K562 (cell line): ENCODE measurements around the gene PINK1. TPM values are rescaled to one million over a fixed set of nuclear protein-coding genes. Genes with fewer than 3 reads are reported as not detected.

Experiments used
- BCL6 ChIP-seq: fragments of 250-450 bp; sonication (Bioruptor Pico); IDR thresholded peaks from 2 replicates; pipeline ENCODE4 v1.4.0; 2020
- CBX3 ChIP-seq, 2 experiments: IDR thresholded peaks; 1 replicate in 1 of 2; 2 replicates in 1 of 2; pipeline ENCODE4 v1.6.1; 2012; ENCODE audit warnings: inconsistent platforms in 2 of 2, low read length in 2 of 2, borderline replicate concordance in 1 of 2, control low read depth in 1 of 2
- CHD4 ChIP-seq: fragments of 200-600 bp; sonication (generic); IDR thresholded peaks from 3 replicates; pipeline ENCODE4 v1.6.1; 2012; ENCODE audit warnings: low read depth, mild to moderate bottlenecking, mixed read lengths, low read length, inconsistent platforms; ENCODE audit not compliant: insufficient read depth, insufficient replicate concordance, poor library complexity, severe bottlenecking
- CREB1 ChIP-seq, 2 experiments: sonication (generic) in 1 of 2; formaldehyde crosslinking in 1 of 2; IDR thresholded peaks; 2 replicates each; pipeline versions ENCODE4 v1.6.1 to v1.8.0; 2012 to 2022; ENCODE audit warnings: inconsistent platforms in 1 of 2, mild to moderate bottlenecking in 1 of 2, missing genetic modification reagents in 1 of 2, moderate library complexity in 1 of 2
- HNRNPUL1 ChIP-seq: fragments of 200-400 bp; formaldehyde crosslinking; IDR thresholded peaks from 2 replicates; pipeline ENCODE4 v1.6.1; 2017; ENCODE audit warnings: low read length
- NCOA2 ChIP-seq, 2 experiments: fragments of 450-650 bp; IDR thresholded peaks; 2 replicates each; pipeline ENCODE4 v1.6.1; 2018; ENCODE audit warnings: mild to moderate bottlenecking in 2 of 2, moderate library complexity in 1 of 2; ENCODE audit not compliant: partially characterized antibody in 2 of 2
- NR3C1 ChIP-seq: sonication (generic); formaldehyde crosslinking; IDR thresholded peaks from 2 replicates; pipeline ENCODE4 v1.8.1; 2022; ENCODE audit warnings: missing genetic modification reagents
- SMAD2 ChIP-seq: fragments of 150-350 bp; IDR thresholded peaks from 2 replicates; pipeline ENCODE4 v1.6.1; 2014; ENCODE audit warnings: low read depth, mild to moderate bottlenecking, low read length
- SRSF9 ChIP-seq: fragments of 200-400 bp; formaldehyde crosslinking; IDR thresholded peaks from 2 replicates; pipeline ENCODE4 v1.6.1; 2017; ENCODE audit warnings: low read depth, low read length, borderline replicate concordance
- TCFL5 ChIP-seq: fragments of 250-450 bp; sonication (Bioruptor Pico); conservative IDR thresholded peaks from 2 replicates; pipeline ENCODE4 v1.6.1; 2021; ENCODE audit warnings: mild to moderate bottlenecking, moderate library complexity, matching md5 sums
- XRCC3 ChIP-seq: fragments of 450-650 bp; IDR thresholded peaks from 2 replicates; pipeline ENCODE4 v1.6.1; 2017; ENCODE audit warnings: mild to moderate bottlenecking, moderate library complexity
- polyA plus RNA-seq, 8 experiments: library from polyadenylated mRNA; depleted of rRNA in 4 of 8; stranded (reverse) in 5 of 8; unstranded in 3 of 8; fragments of >200 nt; fragmentation: Nextera tagmentation in 2 of 8; fragmentation: Illumina TruSeq in 1 of 8; extraction: Ambion mirVana in 2 of 8; extraction: Trizol in 1 of 8; gene quantifications; 2 replicates each; pipeline versions ENCODE4 v1.2.1 to v1.2.3, GENCODE V29; 2011 to 2014; ENCODE audit warnings: inconsistent platforms in 1 of 8, missing spikeins in 1 of 8
- total RNA-seq, 7 experiments: library from RNA; depleted of rRNA in 6 of 7; stranded (reverse); fragments of >200 nt in 6 of 7; fragmentation: Illumina TruSeq in 2 of 7; extraction: Trizol in 2 of 7; gene quantifications; 2 replicates each; pipeline versions ENCODE4 v1.2.1 to v1.2.3, GENCODE V29; 2011 to 2021; ENCODE audit warnings: low replicate concordance in 1 of 7
- TF ChIP-seq, protein P1 (sequence below): fragments of 450-650 bp; IDR thresholded peaks from 2 replicates; pipeline ENCODE4 v1.6.1; 2017; ENCODE audit warnings: antibody characterized with exemption, mild to moderate bottlenecking
- TF ChIP-seq, protein P2 (sequence below): sonication (generic); formaldehyde crosslinking; IDR thresholded peaks from 2 replicates; pipeline ENCODE4 v1.8.1; 2022; ENCODE audit warnings: missing genetic modification reagents
- TF ChIP-seq, protein P3 (sequence below): fragments of 450-650 bp; formaldehyde crosslinking; conservative IDR thresholded peaks from 2 replicates; pipeline ENCODE4 v1.4.0; 2022; ENCODE audit warnings: mild to moderate bottlenecking, missing genetic modification characterization
- TF ChIP-seq, protein P4 (sequence below): sonication (generic); formaldehyde crosslinking; IDR thresholded peaks from 2 replicates; pipeline ENCODE4 v1.8.0; 2022; ENCODE audit warnings: mild to moderate bottlenecking, missing genetic modification reagents
- TF ChIP-seq, protein P5 (sequence below): sonication (generic); formaldehyde crosslinking; IDR thresholded peaks from 2 replicates; pipeline ENCODE4 v1.8.1; 2023; ENCODE audit warnings: mild to moderate bottlenecking, missing genetic modification reagents

PINK1 gene
- total and polyA plus RNA-seq, 9 of the 15 experiments (the other 6 are each of a cell fraction or from before 2014, with no cell fraction given) = 1.5 to 11.3 (median 6.8) TPM

DNA sequence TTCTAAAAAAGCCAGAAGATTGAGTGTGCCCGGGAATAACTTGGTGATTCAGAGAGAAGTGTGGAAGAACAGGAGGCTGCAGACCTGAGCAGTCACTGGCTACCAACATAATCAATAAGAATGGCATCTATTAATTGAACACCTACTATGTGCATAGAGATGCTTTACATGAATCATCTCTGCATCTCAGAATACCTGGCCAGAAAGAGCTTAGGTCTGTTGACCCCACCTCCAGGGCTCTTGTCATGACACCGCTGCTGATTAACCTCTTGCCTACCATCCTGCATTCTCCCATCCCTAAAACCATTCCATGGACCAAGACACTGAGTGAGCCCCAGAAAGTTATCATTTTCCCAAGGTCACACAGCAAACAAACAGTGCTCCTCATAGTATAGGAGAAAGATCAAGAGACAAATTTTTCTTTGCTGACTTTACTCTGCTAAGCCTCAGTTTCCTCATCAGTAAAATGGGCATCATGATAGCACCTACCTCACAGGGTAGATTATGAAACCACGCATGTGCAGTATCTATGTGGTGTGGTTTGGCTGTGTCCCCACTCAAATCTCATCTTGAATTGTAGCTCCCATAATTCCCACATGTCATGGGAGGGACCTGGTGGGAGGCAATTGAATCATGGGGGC lies 16.3 kb upstream of the PINK1 start (continued):
- TF ChIP-seq, protein P1, sequence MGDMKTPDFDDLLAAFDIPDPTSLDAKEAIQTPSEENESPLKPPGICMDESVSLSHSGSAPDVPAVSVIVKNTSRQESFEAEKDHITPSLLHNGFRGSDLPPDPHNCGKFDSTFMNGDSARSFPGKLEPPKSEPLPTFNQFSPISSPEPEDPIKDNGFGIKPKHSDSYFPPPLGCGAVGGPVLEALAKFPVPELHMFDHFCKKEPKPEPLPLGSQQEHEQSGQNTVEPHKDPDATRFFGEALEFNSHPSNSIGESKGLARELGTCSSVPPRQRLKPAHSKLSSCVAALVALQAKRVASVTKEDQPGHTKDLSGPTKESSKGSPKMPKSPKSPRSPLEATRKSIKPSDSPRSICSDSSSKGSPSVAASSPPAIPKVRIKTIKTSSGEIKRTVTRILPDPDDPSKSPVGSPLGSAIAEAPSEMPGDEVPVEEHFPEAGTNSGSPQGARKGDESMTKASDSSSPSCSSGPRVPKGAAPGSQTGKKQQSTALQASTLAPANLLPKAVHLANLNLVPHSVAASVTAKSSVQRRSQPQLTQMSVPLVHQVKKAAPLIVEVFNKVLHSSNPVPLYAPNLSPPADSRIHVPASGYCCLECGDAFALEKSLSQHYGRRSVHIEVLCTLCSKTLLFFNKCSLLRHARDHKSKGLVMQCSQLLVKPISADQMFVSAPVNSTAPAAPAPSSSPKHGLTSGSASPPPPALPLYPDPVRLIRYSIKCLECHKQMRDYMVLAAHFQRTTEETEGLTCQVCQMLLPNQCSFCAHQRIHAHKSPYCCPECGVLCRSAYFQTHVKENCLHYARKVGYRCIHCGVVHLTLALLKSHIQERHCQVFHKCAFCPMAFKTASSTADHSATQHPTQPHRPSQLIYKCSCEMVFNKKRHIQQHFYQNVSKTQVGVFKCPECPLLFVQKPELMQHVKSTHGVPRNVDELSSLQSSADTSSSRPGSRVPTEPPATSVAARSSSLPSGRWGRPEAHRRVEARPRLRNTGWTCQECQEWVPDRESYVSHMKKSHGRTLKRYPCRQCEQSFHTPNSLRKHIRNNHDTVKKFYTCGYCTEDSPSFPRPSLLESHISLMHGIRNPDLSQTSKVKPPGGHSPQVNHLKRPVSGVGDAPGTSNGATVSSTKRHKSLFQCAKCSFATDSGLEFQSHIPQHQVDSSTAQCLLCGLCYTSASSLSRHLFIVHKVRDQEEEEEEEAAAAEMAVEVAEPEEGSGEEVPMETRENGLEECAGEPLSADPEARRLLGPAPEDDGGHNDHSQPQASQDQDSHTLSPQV = no peak
- TF ChIP-seq, protein P2, sequence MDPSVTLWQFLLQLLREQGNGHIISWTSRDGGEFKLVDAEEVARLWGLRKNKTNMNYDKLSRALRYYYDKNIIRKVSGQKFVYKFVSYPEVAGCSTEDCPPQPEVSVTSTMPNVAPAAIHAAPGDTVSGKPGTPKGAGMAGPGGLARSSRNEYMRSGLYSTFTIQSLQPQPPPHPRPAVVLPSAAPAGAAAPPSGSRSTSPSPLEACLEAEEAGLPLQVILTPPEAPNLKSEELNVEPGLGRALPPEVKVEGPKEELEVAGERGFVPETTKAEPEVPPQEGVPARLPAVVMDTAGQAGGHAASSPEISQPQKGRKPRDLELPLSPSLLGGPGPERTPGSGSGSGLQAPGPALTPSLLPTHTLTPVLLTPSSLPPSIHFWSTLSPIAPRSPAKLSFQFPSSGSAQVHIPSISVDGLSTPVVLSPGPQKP (CRISPR knock-in tag) = no peak
- TF ChIP-seq, protein P3, sequence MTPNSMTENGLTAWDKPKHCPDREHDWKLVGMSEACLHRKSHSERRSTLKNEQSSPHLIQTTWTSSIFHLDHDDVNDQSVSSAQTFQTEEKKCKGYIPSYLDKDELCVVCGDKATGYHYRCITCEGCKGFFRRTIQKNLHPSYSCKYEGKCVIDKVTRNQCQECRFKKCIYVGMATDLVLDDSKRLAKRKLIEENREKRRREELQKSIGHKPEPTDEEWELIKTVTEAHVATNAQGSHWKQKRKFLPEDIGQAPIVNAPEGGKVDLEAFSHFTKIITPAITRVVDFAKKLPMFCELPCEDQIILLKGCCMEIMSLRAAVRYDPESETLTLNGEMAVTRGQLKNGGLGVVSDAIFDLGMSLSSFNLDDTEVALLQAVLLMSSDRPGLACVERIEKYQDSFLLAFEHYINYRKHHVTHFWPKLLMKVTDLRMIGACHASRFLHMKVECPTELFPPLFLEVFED (CRISPR knock-in tag) = no peak
- TF ChIP-seq BCL6 (CRISPR knock-in tag) = no peak
- TF ChIP-seq, protein P4, sequence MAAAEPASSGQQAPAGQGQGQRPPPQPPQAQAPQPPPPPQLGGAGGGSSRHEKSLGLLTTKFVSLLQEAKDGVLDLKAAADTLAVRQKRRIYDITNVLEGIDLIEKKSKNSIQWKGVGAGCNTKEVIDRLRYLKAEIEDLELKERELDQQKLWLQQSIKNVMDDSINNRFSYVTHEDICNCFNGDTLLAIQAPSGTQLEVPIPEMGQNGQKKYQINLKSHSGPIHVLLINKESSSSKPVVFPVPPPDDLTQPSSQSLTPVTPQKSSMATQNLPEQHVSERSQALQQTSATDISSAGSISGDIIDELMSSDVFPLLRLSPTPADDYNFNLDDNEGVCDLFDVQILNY (CRISPR knock-in tag) = no peak
- TF ChIP-seq HNRNPUL1 = no peak
- peak; percentile 73 for TF ChIP-seq CHD4
- TF ChIP-seq, protein P5, sequence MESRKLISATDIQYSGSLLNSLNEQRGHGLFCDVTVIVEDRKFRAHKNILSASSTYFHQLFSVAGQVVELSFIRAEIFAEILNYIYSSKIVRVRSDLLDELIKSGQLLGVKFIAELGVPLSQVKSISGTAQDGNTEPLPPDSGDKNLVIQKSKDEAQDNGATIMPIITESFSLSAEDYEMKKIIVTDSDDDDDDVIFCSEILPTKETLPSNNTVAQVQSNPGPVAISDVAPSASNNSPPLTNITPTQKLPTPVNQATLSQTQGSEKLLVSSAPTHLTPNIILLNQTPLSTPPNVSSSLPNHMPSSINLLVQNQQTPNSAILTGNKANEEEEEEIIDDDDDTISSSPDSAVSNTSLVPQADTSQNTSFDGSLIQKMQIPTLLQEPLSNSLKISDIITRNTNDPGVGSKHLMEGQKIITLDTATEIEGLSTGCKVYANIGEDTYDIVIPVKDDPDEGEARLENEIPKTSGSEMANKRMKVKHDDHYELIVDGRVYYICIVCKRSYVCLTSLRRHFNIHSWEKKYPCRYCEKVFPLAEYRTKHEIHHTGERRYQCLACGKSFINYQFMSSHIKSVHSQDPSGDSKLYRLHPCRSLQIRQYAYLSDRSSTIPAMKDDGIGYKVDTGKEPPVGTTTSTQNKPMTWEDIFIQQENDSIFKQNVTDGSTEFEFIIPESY (CRISPR knock-in tag) = no peak
- TF ChIP-seq NR3C1 (CRISPR knock-in tag) = no peak
- TF ChIP-seq SRSF9 = no peak
- no peak for TF ChIP-seq CREB1 (IDR thresholded peaks at IDR 0.05)
- TF ChIP-seq CREB1 (CRISPR knock-in tag; IDR thresholded peaks at IDR 0.05) = no peak
- no peak for TF ChIP-seq SMAD2
- TF ChIP-seq CBX3 (IDR thresholded peaks at IDR 0.05; ENCODE audit: borderline replicate concordance in 1 of 2, low read length in 2 of 2) = 0 out of 3 replicates have a peak, but pooled peaks of 1 of the 2 experiments have one; percentile 15
- no peak for TF ChIP-seq TCFL5
- no peak for TF ChIP-seq NCOA2 (IDR thresholded peaks at IDR 0.05; ENCODE audit: partially characterized antibody in 2 of 2)
- no peak for TF ChIP-seq XRCC3
